Measurements from ENCODE around the gene ZNF334.

The ZNF334 gene

GRCh38 chr20:46520540-46520939 lies 7.2 kb upstream of the ZNF334 start:
- H3K9me2 ChIP-seq (replicated peaks; ENCODE audit: control insufficient read depth, low read length), result no peaks in the 10 kb centered on the region
- H3K4me1 ChIP-seq (ENCODE audit: control insufficient read depth, low read length), result no peaks in the 10 kb centered on the region
- no peaks in the 10 kb centered on the region for H3F3A ChIP-seq (ENCODE audit: control insufficient read depth, insufficient read depth)
- H3K27me3 ChIP-seq (ENCODE audit: control insufficient read depth, low read length), result no peaks in the 10 kb centered on the region
- TF ChIP-seq EZH2phosphoT487 (IDR thresholded peaks at IDR 0.05; ENCODE audit: borderline replicate concordance, low read length), result no peak
- no peak for TF ChIP-seq CTCF (IDR thresholded peaks at IDR 0.05; ENCODE audit: low read depth, low read length, poor library complexity, severe bottlenecking)
- H3K9me3 ChIP-seq (ENCODE audit: control insufficient read depth, insufficient read depth, low read length), result no peaks in the 10 kb centered on the region
- no peaks in the 10 kb centered on the region for H3K79me2 ChIP-seq (ENCODE audit: control insufficient read depth, low read length)
- no peak overlapping the region for H3K27ac ChIP-seq (ENCODE audit: low read depth, low read length)
- no peak overlapping the region for H3K4me3 ChIP-seq (ENCODE audit: low read length)
- no peak overlapping the region for H3K4me2 ChIP-seq (ENCODE audit: low read length)
- no peaks in the 10 kb centered on the region for H3K36me3 ChIP-seq (ENCODE audit: control insufficient read depth, low read length)
- H4K20me1 ChIP-seq (ENCODE audit: control insufficient read depth, insufficient read depth, low read depth, low read length), result no peaks in the 10 kb centered on the region

GRCh38 chr20:46519471-46520068 lies 6.2 kb upstream of the ZNF334 start:
- Histone ChIP-seq H3F3A (ENCODE audit: control insufficient read depth, insufficient read depth) (no peaks in the 10 kb centered on the region), H3K79me2 (ENCODE audit: control insufficient read depth, low read length) (no peaks in the 10 kb centered on the region), H3K27me3 (ENCODE audit: control insufficient read depth, low read length) (no peaks in the 10 kb centered on the region), H4K20me1 (ENCODE audit: control insufficient read depth, insufficient read depth, low read depth, low read length) (no peaks in the 10 kb centered on the region), H3K4me3 (ENCODE audit: low read length) (no peak overlapping the region), H3K27ac (ENCODE audit: low read depth, low read length) (no peak overlapping the region), H3K4me1 (ENCODE audit: control insufficient read depth, low read length) (no peaks in the 10 kb centered on the region), H3K36me3 (ENCODE audit: control insufficient read depth, low read length) (no peaks in the 10 kb centered on the region), H3K9me2 (replicated peaks; ENCODE audit: control insufficient read depth, low read length) (no peaks in the 10 kb centered on the region), H3K9me3 (ENCODE audit: control insufficient read depth, insufficient read depth, low read length) (no peaks in the 10 kb centered on the region), H3K4me2 (ENCODE audit: low read length) (no peak overlapping the region)
- TF ChIP-seq CTCF (IDR thresholded peaks at IDR 0.05; ENCODE audit: low read depth, low read length, poor library complexity, severe bottlenecking), result no peak
- TF ChIP-seq EZH2phosphoT487 (IDR thresholded peaks at IDR 0.05; ENCODE audit: borderline replicate concordance, low read length), result no peak

GRCh38 chr20:46509523-46509922 lies 3.8 kb downstream of the ZNF334 start:
- H3K4me3 ChIP-seq (ENCODE audit: low read length), result no peak overlapping the region
- no peaks in the 10 kb centered on the region for H3K9me2 ChIP-seq (replicated peaks; ENCODE audit: control insufficient read depth, low read length)
- H3K36me3 ChIP-seq (ENCODE audit: control insufficient read depth, low read length), result no peaks in the 10 kb centered on the region
- H3K4me1 ChIP-seq (ENCODE audit: control insufficient read depth, low read length), result no peaks in the 10 kb centered on the region
- H3K4me2 ChIP-seq (ENCODE audit: low read length), result no peak overlapping the region
- no peak for TF ChIP-seq CTCF (IDR thresholded peaks at IDR 0.05; ENCODE audit: low read depth, low read length, poor library complexity, severe bottlenecking)
- TF ChIP-seq EZH2phosphoT487 (IDR thresholded peaks at IDR 0.05; ENCODE audit: borderline replicate concordance, low read length), result no peak
- no peak overlapping the region for H3K27ac ChIP-seq (ENCODE audit: low read depth, low read length)
- no peaks in the 10 kb centered on the region for H3K79me2 ChIP-seq (ENCODE audit: control insufficient read depth, low read length)
- no peaks in the 10 kb centered on the region for H3K9me3 ChIP-seq (ENCODE audit: control insufficient read depth, insufficient read depth, low read length)
- H3K27me3 ChIP-seq (ENCODE audit: control insufficient read depth, low read length), result peaks cover 8% of the 10 kb centered on the region; the same call in 1 of the 2 replicates
- no peaks in the 10 kb centered on the region for H3F3A ChIP-seq (ENCODE audit: control insufficient read depth, insufficient read depth)
- no peaks in the 10 kb centered on the region for H4K20me1 ChIP-seq (ENCODE audit: control insufficient read depth, insufficient read depth, low read depth, low read length)
